HG02610 (cell line): ENCODE measurements around the gene OPN1MW.
"Not testable (repeated sequence)": the region's sequence is repeated elsewhere in the genome, so short reads cannot be mapped to it uniquely, and the experiment has no call there.

Source experiments
- ATAC-seq: cut with Tn5 transposase; IDR thresholded peaks from one replicate; pipeline ENCODE4 v1.9.1; 2021; ENCODE audit warnings: mild to moderate bottlenecking, moderate library complexity; ENCODE audit not compliant: unreplicated experiment

The OPN1MW gene

GRCh38 chrX:154182296-154182695 lies at the start of gene OPN1MW:
Gene OPN1MW, plus strand, starts transcription at chrX:154182596. Its CDS starts 82 bp downstream, at chrX:154182678.
- not testable (repeated sequence) for ATAC-seq

GRCh38 chrX:154135458-154136229 lies 46.8 kb upstream of the OPN1MW start:
- ATAC-seq: no peak

- no peak for ATAC-seq
Measured at GRCh38 chrX:154136627-154137161, 45.7 kb upstream of the OPN1MW start.

- no peak for ATAC-seq
Measured at GRCh38 chrX:154138857-154139256, 43.5 kb upstream of the OPN1MW start.

GRCh38 chrX:154140206-154140605 lies 42.2 kb upstream of the OPN1MW start:
- ATAC-seq: no peak

GRCh38 chrX:154140742-154141141 lies 41.7 kb upstream of the OPN1MW start:
- ATAC-seq: no peak

- no peak for ATAC-seq
Measured at GRCh38 chrX:154142386-154142785, 40.0 kb upstream of the OPN1MW start.

- ATAC-seq: no peak
Measured at GRCh38 chrX:154142950-154143745, 39.2 kb upstream of the OPN1MW start.

GRCh38 chrX:154144010-154144409 lies 38.4 kb upstream of the OPN1MW start, which contains the start of gene OPN1LW:
Gene OPN1LW, plus strand, starts transcription at chrX:154144243. Its CDS starts 41 bp downstream, at chrX:154144284.
- not testable (repeated sequence) for ATAC-seq

GRCh38 chrX:154151030-154151429 lies 31.4 kb upstream of the OPN1MW start:
- ATAC-seq: not testable (repeated sequence)

GRCh38 chrX:154156221-154156620 lies 26.2 kb upstream of the OPN1MW start:
- not testable (repeated sequence) for ATAC-seq

GRCh38 chrX:154157207-154157606 lies 25.2 kb upstream of the OPN1MW start:
- ATAC-seq: not testable (repeated sequence)

GRCh38 chrX:154159345-154159744 lies 23.1 kb upstream of the OPN1MW start:
- ATAC-seq: not testable (repeated sequence)

- ATAC-seq: not testable (repeated sequence)
Measured at GRCh38 chrX:154164902-154165301, 17.5 kb upstream of the OPN1MW start.

GRCh38 chrX:154168384-154168783 lies 14.0 kb upstream of the OPN1MW start:
- ATAC-seq: not testable (repeated sequence)

GRCh38 chrX:154172535-154172943 lies 9.9 kb upstream of the OPN1MW start:
- ATAC-seq: peak; percentile 65

- ATAC-seq: not testable (repeated sequence)
Measured at GRCh38 chrX:154174356-154174755, 8.0 kb upstream of the OPN1MW start.

GRCh38 chrX:154183794-154184193 lies 1.4 kb downstream of the OPN1MW start:
- ATAC-seq: not testable (repeated sequence)

GRCh38 chrX:154192846-154193245 lies 10.4 kb downstream of the OPN1MW start:
- ATAC-seq: not testable (repeated sequence)

GRCh38 chrX:154194316-154194715 lies 11.9 kb downstream of the OPN1MW start:
- not testable (repeated sequence) for ATAC-seq

GRCh38 chrX:154196466-154196865 lies 14.1 kb downstream of the OPN1MW start:
- ATAC-seq: not testable (repeated sequence)
